Transverse colon (tissue), 4 donors: Measurements from ENCODE around the gene COPZ2. TPM values are rescaled to one million over a fixed set of nuclear protein-coding genes. Genes with fewer than 3 reads are reported as not detected.

Experiments
- DNase-seq: peaks from one replicate; pipeline ENCODE4 v3.0.0-alpha.2; 2019
- H3K27ac ChIP-seq, 4 donors: fragments of 200-600 bp; sonication (generic); 2 replicates each; pipeline ENCODE4 v1.5.1; 2016 to 2018; ENCODE audit warnings: inconsistent platforms in 4 of 4
- H3K27me3 ChIP-seq: fragments of 200-600 bp; sonication (generic); 2 replicates; pipeline ENCODE4 v1.5.1; 2017; ENCODE audit warnings: inconsistent platforms
- H3K36me3 ChIP-seq, 4 donors: fragments of 200-600 bp; sonication (generic); 2 replicates each; pipeline ENCODE4 v1.5.1; 2017 to 2019; ENCODE audit warnings: inconsistent platforms in 4 of 4
- H3K4me1 ChIP-seq, 4 donors: fragments of 200-600 bp; sonication (generic); 2 replicates each; pipeline ENCODE4 v1.5.1; 2017 to 2020; ENCODE audit warnings: inconsistent platforms in 4 of 4
- H3K4me3 ChIP-seq, 4 donors: fragments of 200-600 bp; sonication (generic); 1 replicate in 1 of 4; 2 replicates in 3 of 4; pipeline versions ENCODE4 v1.5.1 to v1.6.1; 2017 to 2019; ENCODE audit warnings: inconsistent platforms in 4 of 4
- H3K9me3 ChIP-seq, 2 donors: fragments of 200-600 bp; sonication (generic); 2 replicates each; pipeline ENCODE4 v1.5.1; 2017 to 2019; ENCODE audit warnings: inconsistent platforms in 2 of 2
- EP300 ChIP-seq: sonication (generic); formaldehyde crosslinking; IDR thresholded peaks from one replicate; pipeline ENCODE4 v1.6.1; 2017; ENCODE audit warnings: antibody characterized with exemption, low read depth
- POLR2A ChIP-seq: fragments of 450-650 bp; IDR thresholded peaks from one replicate; pipeline ENCODE4 v1.6.1; 2016; ENCODE audit warnings: antibody characterized with exemption, mild to moderate bottlenecking, moderate library complexity
- POLR2AphosphoS5 ChIP-seq, 3 donors: sonication (generic); formaldehyde crosslinking; IDR thresholded peaks; one replicate each; pipeline ENCODE4 v1.6.1; 2016; ENCODE audit warnings: antibody characterized with exemption in 3 of 3
- WGBS, 2 donors: methylation state at CpG; one replicate each; pipeline ENCODE4 v1.1.5; 2018; ENCODE audit warnings: low coverage in 1 of 2; 5-methylcytosine and 5-hydroxymethylcytosine counted together
- in situ Hi-C, 4 donors: fragments of 200-750 bp; cut with MboI; loops; one replicate each; pipeline versions ENCODE4 v1.15.0 to v1.15.1; 2017; ENCODE audit warnings: low sequenced_read_pairs in 3 of 4, low pct_ligation_motif_present in 1 of 4, low pct_unique_long_range_greater_than_20kb in 1 of 4
- intact Hi-C: fragments of 100-400 bp; cut with DNase I; formaldehyde crosslinking; loops from one replicate; pipeline ENCODE4 v1.15.1; 2023; ENCODE audit warnings: low total_unique reads
- total RNA-seq, 4 donors: library from RNA; depleted of rRNA; stranded (reverse); fragments of >200 nt; gene quantifications; one replicate each; pipeline ENCODE4 v1.1.0, GENCODE V29; 2016
- TF ChIP-seq, protein P1 (sequence below), 5 experiments: fragments of 200-600 bp in 3 of 5; fragments of 450-650 bp in 2 of 5; sonication (generic) in 3 of 5; IDR thresholded peaks; 1 replicate in 2 of 5; 2 replicates in 3 of 5; pipeline ENCODE4 v1.5.1; 2016 to 2017; ENCODE audit warnings: antibody characterized with exemption in 5 of 5, inconsistent platforms in 3 of 5, mild to moderate bottlenecking in 2 of 5, moderate library complexity in 1 of 5

The COPZ2 gene
- total RNA-seq, 4 donors from 2014 or later: 6.0 to 11.2 (median 8.3) TPM

DNA sequence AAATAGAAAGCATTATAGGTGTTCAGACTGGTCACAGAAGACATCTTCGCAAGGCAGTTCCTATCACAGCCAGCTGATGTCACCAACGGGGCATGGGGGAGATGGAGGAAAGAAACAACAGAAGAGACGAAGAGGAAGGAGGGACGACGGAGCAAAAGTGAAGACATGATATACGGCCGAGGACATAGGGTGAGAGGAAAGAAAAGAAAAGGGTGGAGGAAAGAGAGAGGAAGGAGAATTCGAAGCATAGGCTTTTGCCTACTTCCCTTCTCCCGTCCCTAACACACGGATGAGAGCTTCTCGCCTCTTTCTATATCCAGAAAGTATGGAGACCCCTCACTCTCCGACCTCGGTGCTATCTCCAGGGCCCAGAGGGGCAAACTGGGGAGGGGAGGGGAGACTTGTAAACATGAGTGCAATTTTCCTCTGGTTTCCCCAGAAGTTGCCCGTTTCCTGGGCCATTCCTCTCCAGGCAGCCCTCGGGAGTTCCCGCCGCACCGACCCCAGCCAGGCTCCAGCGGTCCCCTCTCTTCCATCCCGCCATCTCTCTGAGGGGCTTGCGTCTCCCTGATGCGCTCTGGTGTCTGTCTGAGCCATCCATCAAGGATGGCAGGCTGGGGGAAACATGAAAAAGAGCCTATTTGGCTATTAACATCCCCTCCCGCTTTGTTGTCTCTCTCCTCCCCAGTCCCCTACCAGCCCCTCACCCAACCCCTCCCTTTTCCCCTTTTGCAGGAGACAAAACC lies 26.0 kb downstream of the COPZ2 start:
- peaks cover 7 to 16% (median 14%) of the 10 kb centered on the region in 4 donors for H3K4me1 ChIP-seq
- H3K27ac ChIP-seq: no peak overlapping the region
- DNase-seq: peak; percentile 49
- in situ Hi-C loops: no loop called here
- H3K27me3 ChIP-seq: peaks cover 75% of the 10 kb centered on the region
- intact Hi-C loops: no loop called here
- TF ChIP-seq, protein P1, sequence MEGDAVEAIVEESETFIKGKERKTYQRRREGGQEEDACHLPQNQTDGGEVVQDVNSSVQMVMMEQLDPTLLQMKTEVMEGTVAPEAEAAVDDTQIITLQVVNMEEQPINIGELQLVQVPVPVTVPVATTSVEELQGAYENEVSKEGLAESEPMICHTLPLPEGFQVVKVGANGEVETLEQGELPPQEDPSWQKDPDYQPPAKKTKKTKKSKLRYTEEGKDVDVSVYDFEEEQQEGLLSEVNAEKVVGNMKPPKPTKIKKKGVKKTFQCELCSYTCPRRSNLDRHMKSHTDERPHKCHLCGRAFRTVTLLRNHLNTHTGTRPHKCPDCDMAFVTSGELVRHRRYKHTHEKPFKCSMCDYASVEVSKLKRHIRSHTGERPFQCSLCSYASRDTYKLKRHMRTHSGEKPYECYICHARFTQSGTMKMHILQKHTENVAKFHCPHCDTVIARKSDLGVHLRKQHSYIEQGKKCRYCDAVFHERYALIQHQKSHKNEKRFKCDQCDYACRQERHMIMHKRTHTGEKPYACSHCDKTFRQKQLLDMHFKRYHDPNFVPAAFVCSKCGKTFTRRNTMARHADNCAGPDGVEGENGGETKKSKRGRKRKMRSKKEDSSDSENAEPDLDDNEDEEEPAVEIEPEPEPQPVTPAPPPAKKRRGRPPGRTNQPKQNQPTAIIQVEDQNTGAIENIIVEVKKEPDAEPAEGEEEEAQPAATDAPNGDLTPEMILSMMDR (IDR thresholded peaks at IDR 0.05): peak; percentile 24 to 40 (median 36)
- TF ChIP-seq POLR2A (no peak), EP300 (no peak)
- WGBS, 2 donors: 0 to 11% methylated on average over 3 to 23 of the region's 23 CpGs
- H3K9me3 ChIP-seq: no peaks in the 10 kb centered on the region
- no peaks in the 10 kb centered on the region for H3K36me3 ChIP-seq
- H3K4me3 ChIP-seq: peak overlapping the region in 3 of 4 donors; percentile 6 to 34 (median 27)

DNA sequence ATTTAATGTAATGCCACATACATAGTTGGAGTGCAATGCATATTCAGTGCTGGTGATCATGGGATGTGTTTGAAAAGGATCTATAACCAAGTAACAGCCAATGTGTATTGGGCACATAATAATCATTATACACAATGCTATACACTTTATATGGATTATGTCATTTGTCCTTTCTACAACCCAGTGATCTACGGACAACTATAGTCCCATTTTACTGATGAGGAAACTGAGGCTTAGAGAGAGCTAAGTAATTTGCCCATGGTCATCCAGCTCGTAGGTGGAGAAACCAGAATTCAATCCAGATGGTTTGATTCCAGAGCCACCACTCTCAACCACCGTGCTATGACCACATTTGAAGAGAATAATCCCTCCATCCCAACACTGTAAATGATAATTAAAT lies 27.4 kb downstream of the COPZ2 start:
- whole genome bisulfite sequencing, 2 donors: 82 to 89% methylated on average over 3 of the region's 3 CpGs
- Histone ChIP-seq H3K27ac (no peak overlapping the region), H3K27me3 (peaks cover 73% of the 10 kb centered on the region), H3K4me1 (peaks cover 7 to 16% (median 14%) of the 10 kb centered on the region in 4 donors), H3K4me3 (no peak overlapping the region), H3K36me3 (no peaks in the 10 kb centered on the region), H3K9me3 (no peaks in the 10 kb centered on the region)
- no peak for TF ChIP-seq POLR2AphosphoS5 (IDR thresholded peaks at IDR 0.05)
- TF ChIP-seq, protein P1 (IDR thresholded peaks at IDR 0.05): no peak
- no peak for TF ChIP-seq POLR2A
- no peak for TF ChIP-seq EP300
- intact Hi-C loops (no loop called here), in situ Hi-C loops (no loop called here)
- DNase-seq: no peak

DNA sequence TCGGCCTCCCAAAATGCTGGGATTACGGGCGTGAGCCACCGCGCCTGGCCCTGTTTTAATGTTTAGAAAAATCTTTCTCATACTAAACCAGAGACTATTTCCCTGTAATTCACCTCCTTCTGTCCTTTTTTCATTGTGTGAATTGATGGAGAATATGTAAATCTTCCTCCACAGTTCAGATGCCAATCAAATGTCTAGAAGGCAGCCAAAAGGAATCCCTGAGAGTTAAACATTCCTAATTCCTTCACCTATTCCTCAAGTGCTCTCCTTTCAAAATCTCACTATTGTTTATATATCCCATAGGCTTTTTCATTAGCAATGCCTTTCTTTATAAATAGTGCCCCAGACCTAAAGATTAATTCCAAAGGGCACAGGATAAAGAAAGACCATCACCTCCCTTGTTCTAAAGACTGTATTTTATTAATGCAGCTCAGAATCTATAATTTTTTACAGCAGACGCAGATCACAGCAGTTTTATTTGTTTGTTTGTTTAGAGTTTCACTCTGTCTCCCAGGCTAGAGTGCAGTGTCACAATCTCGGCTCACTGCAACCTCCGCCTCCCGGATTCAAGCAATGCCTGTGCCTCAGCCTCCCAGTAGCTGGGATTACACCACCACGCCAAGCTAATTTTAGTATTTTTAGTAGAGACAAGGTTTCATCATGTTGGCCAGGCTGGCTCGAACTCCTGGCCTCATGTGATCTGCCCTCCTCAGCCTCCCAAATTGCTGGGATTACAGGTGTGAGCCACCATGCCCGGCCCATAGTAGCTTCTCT lies 30.5 kb downstream of the COPZ2 start:
- H3K27me3 ChIP-seq: peaks cover 42% of the 10 kb centered on the region
- no peaks in the 10 kb centered on the region for H3K9me3 ChIP-seq
- DNase-seq: no peak
- no peaks in the 10 kb centered on the region for H3K36me3 ChIP-seq
- intact Hi-C loops: no loop called here
- no peak overlapping the region for H3K27ac ChIP-seq
- peaks cover 7 to 22% (median 19%) of the 10 kb centered on the region in 4 donors for H3K4me1 ChIP-seq
- H3K4me3 ChIP-seq: no peak overlapping the region
- in situ Hi-C loops: no loop called here
- TF ChIP-seq POLR2A (no peak), POLR2AphosphoS5 (IDR thresholded peaks at IDR 0.05) (no peak), EP300 (no peak)
- TF ChIP-seq, protein P1 (IDR thresholded peaks at IDR 0.05): no peak
- 87 to 92% methylated on average over 8 to 12 of the region's 12 CpGs for WGBS, 2 donors

DNA sequence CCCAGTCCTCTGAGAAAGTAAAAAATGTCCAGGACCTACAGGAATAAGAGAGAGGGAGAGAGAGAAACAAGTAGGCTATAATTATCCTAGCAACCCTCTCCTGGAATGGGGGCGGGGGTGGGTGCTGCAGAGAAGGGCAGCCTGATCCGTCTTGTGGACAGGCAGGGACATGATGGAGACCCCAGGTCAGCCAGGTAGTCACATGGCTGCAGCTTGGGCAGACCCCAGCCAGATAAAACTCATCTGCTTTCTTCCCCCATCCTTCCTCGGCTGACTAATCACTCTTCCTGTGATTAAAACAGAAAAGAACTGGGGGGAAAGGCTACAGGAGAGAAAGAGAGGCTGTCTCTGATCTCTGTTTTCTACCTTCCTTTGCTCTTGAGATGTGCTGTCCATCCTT lies 32.6 kb downstream of the COPZ2 start:
- in situ Hi-C loops: no loop called here
- Histone ChIP-seq H3K27me3 (peaks cover 22% of the 10 kb centered on the region), H3K36me3 (no peaks in the 10 kb centered on the region), H3K27ac (no peak overlapping the region), H3K9me3 (no peaks in the 10 kb centered on the region), H3K4me1 (peaks cover 0 to 17% (median 9%) of the 10 kb centered on the region in 4 donors), H3K4me3 (no peak overlapping the region)
- no peak for DNase-seq
- intact Hi-C loops: no loop called here
- WGBS, 2 donors: 47 to 68% methylated on average over 2 to 3 of the region's 3 CpGs
- TF ChIP-seq, protein P1 (IDR thresholded peaks at IDR 0.05): no peak
- TF ChIP-seq POLR2A: no peak
- TF ChIP-seq POLR2AphosphoS5 (IDR thresholded peaks at IDR 0.05): no peak
- TF ChIP-seq EP300: no peak
